Measurements from ENCODE around the gene GARS1. TPM values are rescaled to one million over a fixed set of nuclear protein-coding genes. Genes with fewer than 3 reads are reported as not detected.

The GARS1 gene
- total RNA-seq: 100 to 1,000 TPM in 1 of 2 experiments, 10 to 100 TPM in 1; 79.8 to 101 TPM
- 10 to 100 TPM; 74.5 to 80.7 TPM for polyA plus RNA-seq

- POLR2A ChIA-PET (ENCODE audit: partially characterized antibody): interaction anchor here (0.7 to 2.0 kb wide), 15 partner anchors 9 to 567 kb away, joined by 3 to 13 read pairs (median 4); partner anchors contain the start of genes MINDY4, NOD1 and PLEKHA8
- Histone ChIP-seq H3K9me3 (ENCODE audit: control insufficient read depth in 1 of 2, low read length in 2 of 2) (no peaks in the 10 kb centered on the region), H3K36me3 (ENCODE audit: insufficient read depth, low read length) (peaks cover under 1% of the 10 kb centered on the region), H3K4me1 (ENCODE audit: insufficient read depth, low read length) (peaks cover 48% of the 10 kb centered on the region), H3K27ac (ENCODE audit: low read depth, low read length) (peak within 1 kb of the TSS; percentile 97), H3K4me3 (ENCODE audit: low read length in 2 of 2) (peak within 1 kb of the TSS; percentile 97), H3K27me3 (ENCODE audit: insufficient read depth, low read length) (no peaks in the 10 kb centered on the region)
- CTCF ChIA-PET (ENCODE audit: partially characterized antibody): interaction anchor here (1.3 kb wide), 1 partner anchor 145 kb away, joined by 7 read pairs; no protein-coding TSS in a partner anchor
- Mint-ChIP-seq H3K4me1 (peaks cover 42 to 77% (median 58%) of the 10 kb centered on the region in 4 donors), H3K36me3 (peaks cover 8 to 32% of the 10 kb centered on the region in 2 donors), H3K27me3 (no peaks in the 10 kb centered on the region), H3K9me3 (peaks cover 0 to 5% (median 0%) of the 10 kb centered on the region in 8 donors), H3K27ac (peak within 1 kb of the TSS; percentile 98 to 100 (median 99)), H3K4me3 (peak within 1 kb of the TSS; percentile 95 to 100 (median 98))
- peak; percentile 89 to 91 (median 90) for DNase-seq
- intact Hi-C loops (cut with micrococcal nuclease): loop anchor here (1.0 to 10.0 kb wide), 5 partner anchors 116 to 566 kb away; partner anchors contain the start of genes MTURN, NOD1, PLEKHA8 and ZNRF2
Observed at GRCh38 chr7:30594540-30595435, at the start of gene GARS1. TSS of gene GARS1 (plus strand) at chr7:30594878. CDS start at chr7:30594922, 44 bp downstream.

DNA sequence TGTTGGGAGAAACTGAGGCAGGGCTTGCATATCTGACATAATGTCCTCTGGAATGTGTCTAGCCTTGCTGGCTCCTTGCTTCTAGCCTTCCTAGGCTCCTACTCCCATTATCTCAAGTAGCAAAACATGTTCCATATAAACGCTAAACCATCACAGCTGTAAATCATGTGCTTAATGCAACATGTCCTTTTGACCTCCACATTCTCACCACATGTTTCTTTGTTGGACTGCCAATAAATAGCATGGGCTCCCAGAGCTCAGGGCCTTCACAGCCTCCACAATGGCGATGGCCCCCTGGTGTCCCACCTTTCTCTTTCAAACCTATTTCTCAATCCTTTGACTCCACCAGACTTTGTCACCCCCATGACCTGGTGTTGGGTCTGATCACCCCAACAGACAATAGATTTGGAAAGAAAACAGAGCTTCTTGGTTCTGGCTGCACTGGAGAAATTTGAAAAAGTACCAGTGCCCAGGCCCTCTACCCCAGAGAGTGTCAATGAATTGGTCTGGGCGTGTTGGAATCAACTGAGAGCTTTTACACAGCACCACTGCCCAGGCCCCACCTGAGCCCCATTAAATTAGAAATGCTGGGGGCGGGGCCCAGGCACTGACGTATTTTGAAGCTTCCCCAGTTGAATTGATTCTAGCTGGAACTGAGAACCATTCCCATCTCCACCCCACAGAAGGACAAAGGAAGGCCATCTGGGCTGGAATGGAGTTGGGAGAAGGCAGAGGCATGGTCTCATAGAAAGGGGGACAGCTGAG, 48.7 kb upstream of the GARS1 start:
- no peak for DNase-seq
- ChIA-PET POLR2A (ENCODE audit: partially characterized antibody) (no interaction called here), CTCF (ENCODE audit: partially characterized antibody) (interaction anchor here (1.0 to 7.8 kb wide), 7 partner anchors 11 to 267 kb away, joined by 3 to 99 read pairs (median 5); no protein-coding TSS in a partner anchor)
- Mint-ChIP-seq H3K27me3 (no peaks in the 10 kb centered on the region), H3K27ac (no peak overlapping the region), H3K9me3 (no peaks in the 10 kb centered on the region), H3K4me3 (no peak overlapping the region), H3K36me3 (peaks cover 33 to 48% of the 10 kb centered on the region in 2 donors), H3K4me1 (peaks cover 0 to 2% (median under 1%) of the 10 kb centered on the region in 4 donors)
- Histone ChIP-seq H3K9me3 (ENCODE audit: control insufficient read depth in 1 of 2, low read length in 2 of 2) (no peaks in the 10 kb centered on the region), H3K36me3 (ENCODE audit: insufficient read depth, low read length) (no peaks in the 10 kb centered on the region), H3K27me3 (ENCODE audit: insufficient read depth, low read length) (no peaks in the 10 kb centered on the region), H3K27ac (ENCODE audit: low read depth, low read length) (no peak overlapping the region), H3K4me3 (ENCODE audit: low read length in 2 of 2) (no peak overlapping the region), H3K4me1 (ENCODE audit: insufficient read depth, low read length) (no peaks in the 10 kb centered on the region)
- intact Hi-C loops (cut with micrococcal nuclease): no loop called here

- Mint-ChIP-seq H3K36me3 (peaks cover 33 to 48% of the 10 kb centered on the region in 2 donors), H3K4me1 (peaks cover 0 to 2% (median under 1%) of the 10 kb centered on the region in 4 donors), H3K27me3 (no peaks in the 10 kb centered on the region), H3K4me3 (no peak overlapping the region), H3K9me3 (no peaks in the 10 kb centered on the region), H3K27ac (no peak overlapping the region)
- CTCF ChIA-PET (ENCODE audit: partially characterized antibody): interaction anchor here (1.0 to 7.8 kb wide), 7 partner anchors 10 to 268 kb away, joined by 3 to 99 read pairs (median 5); no protein-coding TSS in a partner anchor
- H3K4me3 ChIP-seq (ENCODE audit: low read length in 2 of 2): no peak overlapping the region
- POLR2A ChIA-PET (ENCODE audit: partially characterized antibody): no interaction called here
- H3K36me3 ChIP-seq (ENCODE audit: insufficient read depth, low read length): no peaks in the 10 kb centered on the region
- H3K4me1 ChIP-seq (ENCODE audit: insufficient read depth, low read length): no peaks in the 10 kb centered on the region
- H3K9me3 ChIP-seq (ENCODE audit: control insufficient read depth in 1 of 2, low read length in 2 of 2): no peaks in the 10 kb centered on the region
- no peaks in the 10 kb centered on the region for H3K27me3 ChIP-seq (ENCODE audit: insufficient read depth, low read length)
- no peak overlapping the region for H3K27ac ChIP-seq (ENCODE audit: low read depth, low read length)
- intact Hi-C loops (cut with micrococcal nuclease): no loop called here
- DNase-seq: no peak
Observed at GRCh38 chr7:30546596-30546995, 48.1 kb upstream of the GARS1 start.

DNA sequence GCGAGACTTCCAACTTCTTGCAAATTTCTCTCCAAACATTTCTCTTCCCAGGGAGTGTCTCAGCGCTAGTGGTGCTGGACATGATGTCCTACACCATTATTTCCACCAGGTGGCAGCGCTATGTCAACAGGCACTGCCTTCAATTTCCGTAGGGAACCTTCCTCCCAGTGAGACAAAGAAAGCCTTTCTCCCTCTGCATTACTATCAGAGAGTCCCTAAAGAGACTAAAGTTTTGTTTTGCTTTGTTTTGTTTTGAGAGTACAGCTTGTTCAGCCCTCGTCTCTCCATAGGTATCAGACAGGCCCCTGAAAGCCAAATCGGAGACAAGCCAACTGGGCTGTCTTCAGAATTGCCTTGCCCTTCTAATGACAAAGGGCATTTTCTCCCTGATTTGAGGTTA, 45.8 kb upstream of the GARS1 start:
- no peaks in the 10 kb centered on the region for H3K9me3 Mint-ChIP-seq
- peak overlapping the region in 2 of 7 donors; percentile 16 to 61 for H3K27ac Mint-ChIP-seq
- intact Hi-C loops (cut with micrococcal nuclease): loop anchor here (1.0 kb wide), 1 partner anchor 191 kb away; no protein-coding TSS in a partner anchor
- no peak overlapping the region for H3K4me3 ChIP-seq (ENCODE audit: low read length in 2 of 2)
- peaks cover 0 to 2% (median under 1%) of the 10 kb centered on the region in 4 donors for H3K4me1 Mint-ChIP-seq
- POLR2A ChIA-PET (ENCODE audit: partially characterized antibody): no interaction called here
- H3K4me3 Mint-ChIP-seq: no peak overlapping the region
- H3K36me3 Mint-ChIP-seq: peaks cover 27 to 37% of the 10 kb centered on the region in 2 donors
- H3K27ac ChIP-seq (ENCODE audit: low read depth, low read length): no peak overlapping the region
- no peaks in the 10 kb centered on the region for H3K4me1 ChIP-seq (ENCODE audit: insufficient read depth, low read length)
- H3K9me3 ChIP-seq (ENCODE audit: control insufficient read depth in 1 of 2, low read length in 2 of 2): no peaks in the 10 kb centered on the region
- no peaks in the 10 kb centered on the region for H3K27me3 Mint-ChIP-seq
- peak in 3 of 5 donors; percentile 20 to 24 (median 21) for DNase-seq
- CTCF ChIA-PET (ENCODE audit: partially characterized antibody): interaction anchor here (0.9 to 7.8 kb wide), 11 partner anchors 10 to 273 kb away, joined by 3 to 99 read pairs (median 3); no protein-coding TSS in a partner anchor
- no peaks in the 10 kb centered on the region for H3K27me3 ChIP-seq (ENCODE audit: insufficient read depth, low read length)
- H3K36me3 ChIP-seq (ENCODE audit: insufficient read depth, low read length): no peaks in the 10 kb centered on the region

DNA sequence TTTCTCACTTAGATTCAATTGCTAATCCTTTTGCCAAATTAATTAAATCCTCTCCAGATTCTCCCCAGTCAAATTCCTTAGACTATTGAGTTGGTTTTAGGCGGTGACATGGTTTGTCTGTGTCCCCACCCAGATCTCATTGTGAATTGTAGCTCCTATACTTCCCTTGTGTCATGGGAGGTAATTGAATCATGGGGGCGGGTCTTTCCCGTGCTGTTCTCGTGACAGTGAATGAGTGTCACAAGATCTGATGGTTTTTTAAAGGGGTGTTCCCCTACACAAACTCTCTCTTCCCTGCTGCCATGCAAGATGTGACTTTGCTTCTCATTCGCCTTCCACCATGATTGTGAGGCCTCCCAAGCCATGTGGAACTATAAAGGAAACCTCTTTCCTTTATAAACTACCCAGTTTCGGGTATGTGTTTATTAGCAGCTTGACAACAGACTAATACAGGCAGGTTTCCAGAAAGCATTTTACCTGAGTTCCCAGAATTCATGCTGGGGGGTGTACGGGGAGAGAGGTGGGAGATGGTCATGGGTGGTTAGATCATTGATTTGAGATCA, 44.7 kb upstream of the GARS1 start:
- no peaks in the 10 kb centered on the region for H3K27me3 ChIP-seq (ENCODE audit: insufficient read depth, low read length)
- no peaks in the 10 kb centered on the region for H3K36me3 ChIP-seq (ENCODE audit: insufficient read depth, low read length)
- DNase-seq: no peak
- Mint-ChIP-seq H3K4me1 (peaks cover 0 to 2% (median under 1%) of the 10 kb centered on the region in 4 donors), H3K9me3 (no peaks in the 10 kb centered on the region), H3K4me3 (no peak overlapping the region), H3K27ac (peak overlapping the region in 1 of 7 donors; percentile 60), H3K27me3 (no peaks in the 10 kb centered on the region), H3K36me3 (peaks cover 19 to 33% of the 10 kb centered on the region in 2 donors)
- CTCF ChIA-PET (ENCODE audit: partially characterized antibody): interaction anchor here (0.6 to 7.8 kb wide), 10 partner anchors 9 to 190 kb away, joined by 3 to 99 read pairs (median 4); no protein-coding TSS in a partner anchor
- no peak overlapping the region for H3K27ac ChIP-seq (ENCODE audit: low read depth, low read length)
- POLR2A ChIA-PET (ENCODE audit: partially characterized antibody): no interaction called here
- no peaks in the 10 kb centered on the region for H3K9me3 ChIP-seq (ENCODE audit: control insufficient read depth in 1 of 2, low read length in 2 of 2)
- H3K4me1 ChIP-seq (ENCODE audit: insufficient read depth, low read length): no peaks in the 10 kb centered on the region
- intact Hi-C loops (cut with micrococcal nuclease): no loop called here
- H3K4me3 ChIP-seq (ENCODE audit: low read length in 2 of 2): no peak overlapping the region

- Histone ChIP-seq H3K36me3 (ENCODE audit: insufficient read depth, low read length) (no peaks in the 10 kb centered on the region), H3K27me3 (ENCODE audit: insufficient read depth, low read length) (no peaks in the 10 kb centered on the region), H3K27ac (ENCODE audit: low read depth, low read length) (no peak overlapping the region), H3K4me3 (ENCODE audit: low read length in 2 of 2) (no peak overlapping the region), H3K9me3 (ENCODE audit: control insufficient read depth in 1 of 2, low read length in 2 of 2) (no peaks in the 10 kb centered on the region), H3K4me1 (ENCODE audit: insufficient read depth, low read length) (no peaks in the 10 kb centered on the region)
- Mint-ChIP-seq H3K4me3 (no peak overlapping the region), H3K4me1 (peaks cover 0 to 1% (median 0%) of the 10 kb centered on the region in 4 donors), H3K9me3 (no peaks in the 10 kb centered on the region), H3K36me3 (peaks cover 10 to 19% of the 10 kb centered on the region in 2 donors), H3K27ac (no peak overlapping the region), H3K27me3 (no peaks in the 10 kb centered on the region)
- no peak for DNase-seq
- CTCF ChIA-PET (ENCODE audit: partially characterized antibody): interaction anchor here (0.8 to 7.8 kb wide), 2 partner anchors 11 to 275 kb away, joined by 4 to 99 read pairs; no protein-coding TSS in a partner anchor
- intact Hi-C loops (cut with micrococcal nuclease): no loop called here
- POLR2A ChIA-PET (ENCODE audit: partially characterized antibody): no interaction called here
Observed at GRCh38 chr7:30552330-30552729, 42.3 kb upstream of the GARS1 start.
